GM20000 (cell line): ENCODE results near the gene GCH1.

ENCODE experiments used
- DNase-seq: peaks from one replicate; pipeline ENCODE4 v3.0.0; 2012; ENCODE audit warnings: low spot score
- TF ChIP-seq, protein P1 (sequence below): IDR thresholded peaks from 2 replicates; pipeline ENCODE4 v1.5.1; 2012; ENCODE audit warnings: mild to moderate bottlenecking, control low read depth; ENCODE audit errors: extremely low read depth, missing control alignments

Gene GCH1

DNA sequence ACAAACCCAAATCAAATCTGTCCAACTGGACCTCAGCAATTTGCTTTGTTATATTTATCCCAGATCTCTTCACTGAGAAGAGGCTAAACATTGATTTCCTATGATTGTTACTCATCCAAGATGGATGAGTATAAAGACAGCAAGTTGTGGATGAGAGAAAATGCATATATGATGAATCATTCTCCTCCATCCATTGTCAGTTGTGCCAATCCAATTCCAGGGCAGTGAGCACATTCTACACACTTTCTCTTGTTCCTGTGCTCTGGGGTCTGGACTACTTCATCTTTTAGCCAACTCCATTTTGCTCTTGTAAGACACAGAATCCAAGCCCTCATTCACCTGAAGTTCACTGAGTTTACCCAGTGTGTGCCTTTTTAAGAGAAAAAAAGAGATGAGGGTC is 105.7 kb downstream of the GCH1 start:
- TF ChIP-seq, protein P1, sequence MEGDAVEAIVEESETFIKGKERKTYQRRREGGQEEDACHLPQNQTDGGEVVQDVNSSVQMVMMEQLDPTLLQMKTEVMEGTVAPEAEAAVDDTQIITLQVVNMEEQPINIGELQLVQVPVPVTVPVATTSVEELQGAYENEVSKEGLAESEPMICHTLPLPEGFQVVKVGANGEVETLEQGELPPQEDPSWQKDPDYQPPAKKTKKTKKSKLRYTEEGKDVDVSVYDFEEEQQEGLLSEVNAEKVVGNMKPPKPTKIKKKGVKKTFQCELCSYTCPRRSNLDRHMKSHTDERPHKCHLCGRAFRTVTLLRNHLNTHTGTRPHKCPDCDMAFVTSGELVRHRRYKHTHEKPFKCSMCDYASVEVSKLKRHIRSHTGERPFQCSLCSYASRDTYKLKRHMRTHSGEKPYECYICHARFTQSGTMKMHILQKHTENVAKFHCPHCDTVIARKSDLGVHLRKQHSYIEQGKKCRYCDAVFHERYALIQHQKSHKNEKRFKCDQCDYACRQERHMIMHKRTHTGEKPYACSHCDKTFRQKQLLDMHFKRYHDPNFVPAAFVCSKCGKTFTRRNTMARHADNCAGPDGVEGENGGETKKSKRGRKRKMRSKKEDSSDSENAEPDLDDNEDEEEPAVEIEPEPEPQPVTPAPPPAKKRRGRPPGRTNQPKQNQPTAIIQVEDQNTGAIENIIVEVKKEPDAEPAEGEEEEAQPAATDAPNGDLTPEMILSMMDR = no peak

DNA sequence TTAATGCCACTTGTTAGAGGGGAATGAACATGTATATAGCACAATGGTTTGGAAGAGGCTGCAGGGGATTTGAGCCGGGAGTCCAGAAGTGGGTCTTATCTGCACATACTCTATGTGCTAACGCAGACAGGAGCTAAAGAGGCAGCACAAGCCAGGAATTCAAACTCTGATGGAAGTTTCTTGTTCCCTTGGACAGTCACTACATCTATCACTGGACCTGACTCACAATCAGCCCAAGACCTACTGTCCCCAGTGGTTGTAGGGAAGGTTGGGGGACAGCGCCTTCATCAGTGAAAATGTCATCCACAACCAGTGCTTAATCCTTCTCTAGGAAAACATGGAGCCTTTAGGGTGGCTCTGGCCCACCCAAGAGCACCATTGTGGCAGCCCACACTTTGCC is 107.8 kb downstream of the GCH1 start:
- TF ChIP-seq, protein P1 = no peak
- no peak for DNase-seq

More for the DNA sequence above, 105.7 kb downstream of the GCH1 start:
- DNase-seq = no peak

DNA sequence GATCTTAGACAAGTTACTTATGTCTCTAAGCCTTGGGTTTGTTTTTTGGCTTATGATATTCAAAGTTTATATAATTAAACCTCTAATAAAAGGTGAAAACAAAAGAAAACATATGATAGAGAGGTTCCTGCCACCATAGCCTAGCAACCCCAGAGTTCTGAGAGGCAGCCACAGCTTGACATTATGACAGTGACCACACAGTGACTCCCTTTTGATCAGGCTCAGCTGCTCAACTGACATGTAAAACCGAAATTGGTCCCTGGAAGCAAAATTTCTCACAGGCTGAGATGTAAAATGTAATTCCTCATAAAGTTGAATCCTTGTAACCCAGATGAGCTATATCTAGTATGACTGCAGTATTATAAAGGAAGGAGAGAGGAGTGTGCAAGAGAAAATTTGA is 108.5 kb downstream of the GCH1 start:
- TF ChIP-seq, protein P1 = no peak
- DNase-seq = no peak

DNA sequence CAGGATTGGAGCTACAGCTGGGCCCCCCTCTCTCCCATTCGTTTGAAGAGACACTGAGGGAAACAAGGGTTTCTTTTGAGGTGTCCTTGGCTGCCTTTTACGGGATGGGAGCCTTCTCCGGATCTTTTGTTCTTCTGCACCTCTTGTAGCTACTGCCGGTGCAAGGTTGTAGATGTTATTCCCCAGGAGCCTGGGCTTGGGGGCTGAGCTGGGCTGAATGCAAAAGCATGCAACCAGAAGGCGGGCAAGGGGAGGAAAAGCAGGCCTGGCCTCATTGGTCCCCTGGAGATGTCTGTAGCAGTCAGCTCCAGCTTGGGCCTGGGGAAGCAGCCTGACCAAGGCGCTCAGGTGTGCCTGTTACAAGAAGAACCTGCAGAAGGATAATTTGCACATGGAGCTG is 110.3 kb downstream of the GCH1 start:
- TF ChIP-seq, protein P1 = no peak
- no peak for DNase-seq
